ENCODE results near the gene FRMPD4.

The FRMPD4 gene

DNA sequence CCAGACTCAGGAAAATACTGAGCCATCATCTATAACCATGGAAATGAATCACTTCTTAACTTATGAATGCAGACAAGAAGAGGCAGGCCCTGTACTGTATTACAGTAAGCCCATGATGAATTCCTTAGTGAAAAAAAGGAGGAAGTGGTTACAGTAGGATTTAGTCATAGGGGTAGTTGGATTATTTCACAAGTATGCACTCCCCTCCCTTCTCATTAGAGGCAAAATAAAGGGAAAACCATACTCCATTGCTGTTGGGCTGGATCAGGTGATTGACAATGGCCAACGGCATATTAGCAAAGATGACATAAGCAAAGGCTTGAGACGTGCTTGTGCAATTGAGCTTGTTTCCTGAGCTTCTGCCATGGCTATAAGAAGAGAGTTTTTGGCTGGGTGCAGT, 471.8 kb downstream of the FRMPD4 start:
- Histone ChIP-seq H3K4me1 (ENCODE audit: control insufficient read depth, insufficient read depth, low read length, unreplicated experiment) (peaks cover 3% of the 10 kb centered on the region), H3K79me2 (ENCODE audit: control insufficient read depth, insufficient read depth, low read length, unreplicated experiment) (no peaks in the 10 kb centered on the region), H3K27me3 (ENCODE audit: insufficient read depth, low read length) (no peaks in the 10 kb centered on the region), H3K27ac (ENCODE audit: low read depth, low read length) (no peak overlapping the region), H2AFZ (ENCODE audit: low read length, unreplicated experiment) (no peak overlapping the region), H3K4me3 (ENCODE audit: low read depth, low read length) (no peak overlapping the region), H3K36me3 (ENCODE audit: insufficient read depth, low read length) (no peaks in the 10 kb centered on the region)

DNA sequence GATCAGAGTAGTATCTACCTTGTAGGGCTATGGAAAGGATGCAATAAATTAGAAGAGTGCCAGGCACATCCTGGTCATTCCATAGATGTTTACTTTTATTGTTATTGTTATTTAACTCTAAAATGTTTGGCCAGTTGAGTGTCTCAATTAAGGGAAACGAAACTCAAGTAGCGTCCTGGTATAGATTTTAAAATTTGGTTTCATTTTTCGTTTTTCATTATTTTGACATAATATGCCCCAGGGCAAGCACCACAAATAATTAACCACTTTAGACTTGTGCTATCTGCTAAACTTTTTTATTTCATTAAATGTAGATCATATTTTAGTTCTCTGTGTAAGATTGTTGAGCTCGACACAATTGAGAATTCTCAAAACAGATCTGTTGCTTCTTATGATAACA, 473.2 kb downstream of the FRMPD4 start:
- Histone ChIP-seq H3K27ac (ENCODE audit: low read depth, low read length) (no peak overlapping the region), H3K27me3 (ENCODE audit: insufficient read depth, low read length) (no peaks in the 10 kb centered on the region), H2AFZ (ENCODE audit: low read length, unreplicated experiment) (no peak overlapping the region), H3K4me3 (ENCODE audit: low read depth, low read length) (no peak overlapping the region), H3K36me3 (ENCODE audit: insufficient read depth, low read length) (no peaks in the 10 kb centered on the region), H3K4me1 (ENCODE audit: control insufficient read depth, insufficient read depth, low read length, unreplicated experiment) (peaks cover 3% of the 10 kb centered on the region), H3K79me2 (ENCODE audit: control insufficient read depth, insufficient read depth, low read length, unreplicated experiment) (no peaks in the 10 kb centered on the region)

DNA sequence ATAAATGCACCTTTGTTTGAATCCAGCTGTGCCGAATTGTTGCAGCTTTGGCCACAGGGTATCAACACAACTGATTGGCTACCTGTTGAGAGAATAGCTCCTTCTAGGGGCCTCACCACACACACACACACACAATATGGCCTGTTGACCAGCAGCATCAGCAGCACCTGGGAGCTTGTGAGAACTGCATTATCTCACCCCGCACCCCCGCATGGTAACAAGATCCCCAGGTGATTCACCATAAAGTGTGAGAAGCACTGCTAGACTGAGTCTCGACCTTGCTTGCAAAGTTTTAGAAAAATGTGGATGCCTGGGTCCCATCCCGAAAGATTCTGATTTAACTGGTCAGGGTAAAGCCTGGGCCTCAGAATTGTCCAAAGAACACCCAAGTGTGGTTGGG, 476.0 kb downstream of the FRMPD4 start:
- peaks cover 3% of the 10 kb centered on the region for H3K4me1 ChIP-seq (ENCODE audit: control insufficient read depth, insufficient read depth, low read length, unreplicated experiment)
- H3K79me2 ChIP-seq (ENCODE audit: control insufficient read depth, insufficient read depth, low read length, unreplicated experiment): no peaks in the 10 kb centered on the region
- no peaks in the 10 kb centered on the region for H3K27me3 ChIP-seq (ENCODE audit: insufficient read depth, low read length)
- H2AFZ ChIP-seq (ENCODE audit: low read length, unreplicated experiment): no peak overlapping the region
- H3K4me3 ChIP-seq (ENCODE audit: low read depth, low read length): no peak overlapping the region
- no peak overlapping the region for H3K27ac ChIP-seq (ENCODE audit: low read depth, low read length)
- H3K36me3 ChIP-seq (ENCODE audit: insufficient read depth, low read length): no peaks in the 10 kb centered on the region

DNA sequence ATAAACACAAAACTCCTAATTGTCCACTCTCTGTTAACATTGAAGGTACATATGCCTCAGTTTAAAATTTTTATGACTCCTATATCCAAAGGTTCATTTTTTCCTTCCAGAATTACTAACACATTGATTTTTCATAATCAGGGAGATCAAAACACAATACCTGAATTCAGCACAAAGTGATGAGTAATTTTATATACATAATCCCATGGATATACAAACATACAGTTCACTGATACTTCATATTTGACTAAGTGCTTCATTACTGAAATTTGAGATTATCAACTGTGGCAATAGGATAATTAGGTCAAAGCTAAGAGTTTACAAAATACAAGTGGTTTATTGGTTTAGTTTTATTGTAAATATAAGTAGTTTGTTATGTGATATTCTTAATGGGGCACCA, 476.8 kb downstream of the FRMPD4 start:
- Histone ChIP-seq H3K36me3 (ENCODE audit: insufficient read depth, low read length) (no peaks in the 10 kb centered on the region), H3K27me3 (ENCODE audit: insufficient read depth, low read length) (no peaks in the 10 kb centered on the region), H3K27ac (ENCODE audit: low read depth, low read length) (no peak overlapping the region), H3K4me3 (ENCODE audit: low read depth, low read length) (no peak overlapping the region), H3K4me1 (ENCODE audit: control insufficient read depth, insufficient read depth, low read length, unreplicated experiment) (no peaks in the 10 kb centered on the region), H2AFZ (ENCODE audit: low read length, unreplicated experiment) (no peak overlapping the region), H3K79me2 (ENCODE audit: control insufficient read depth, insufficient read depth, low read length, unreplicated experiment) (no peaks in the 10 kb centered on the region)

DNA sequence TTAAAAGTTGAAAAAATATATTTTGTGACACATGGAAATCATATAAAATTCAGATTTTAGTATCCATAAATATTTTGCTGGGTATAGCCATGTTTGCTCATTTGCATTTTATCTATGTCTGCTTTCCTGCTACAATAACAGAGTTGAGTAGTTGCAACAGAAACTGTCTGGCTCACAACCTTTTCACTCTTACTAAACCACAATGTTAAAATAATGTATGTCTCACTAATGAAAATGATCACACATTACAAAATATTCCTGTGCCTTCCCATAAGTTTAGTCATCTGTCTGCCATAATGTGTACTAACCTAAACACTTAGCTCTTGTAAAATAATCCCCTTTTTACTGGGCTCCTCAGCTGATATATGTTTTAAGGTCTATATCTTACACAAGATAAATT, 479.0 kb downstream of the FRMPD4 start:
- no peaks in the 10 kb centered on the region for H3K79me2 ChIP-seq (ENCODE audit: control insufficient read depth, insufficient read depth, low read length, unreplicated experiment)
- H3K27me3 ChIP-seq (ENCODE audit: insufficient read depth, low read length): no peaks in the 10 kb centered on the region
- H3K4me3 ChIP-seq (ENCODE audit: low read depth, low read length): no peak overlapping the region
- H2AFZ ChIP-seq (ENCODE audit: low read length, unreplicated experiment): no peak overlapping the region
- H3K36me3 ChIP-seq (ENCODE audit: insufficient read depth, low read length): no peaks in the 10 kb centered on the region
- H3K4me1 ChIP-seq (ENCODE audit: control insufficient read depth, insufficient read depth, low read length, unreplicated experiment): no peaks in the 10 kb centered on the region
- H3K27ac ChIP-seq (ENCODE audit: low read depth, low read length): no peak overlapping the region

DNA sequence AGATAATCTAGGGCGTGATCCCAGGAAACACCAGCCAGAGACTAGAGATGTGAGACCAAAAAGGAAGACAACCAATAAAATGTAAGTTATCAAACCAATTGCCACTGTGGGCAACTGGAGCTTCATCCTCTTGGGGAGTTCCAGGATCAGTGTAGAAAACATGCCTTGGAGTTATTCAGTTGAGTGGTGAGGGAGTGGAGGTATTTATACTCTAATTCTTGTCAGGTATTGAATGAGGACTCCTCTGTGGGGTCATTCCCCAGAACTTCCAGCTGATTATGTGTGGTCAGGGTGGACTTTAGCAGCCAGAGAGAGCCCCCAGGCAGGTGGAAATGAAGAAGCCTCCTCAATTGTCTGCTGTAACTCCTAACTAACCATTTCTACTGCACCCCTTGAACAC, 509.0 kb downstream of the FRMPD4 start:
- no peak overlapping the region for H3K27ac ChIP-seq (ENCODE audit: low read depth, low read length)
- no peak overlapping the region for H2AFZ ChIP-seq (ENCODE audit: low read length, unreplicated experiment)
- no peak overlapping the region for H3K4me3 ChIP-seq (ENCODE audit: low read depth, low read length)
- no peaks in the 10 kb centered on the region for H3K27me3 ChIP-seq (ENCODE audit: insufficient read depth, low read length)
- no peaks in the 10 kb centered on the region for H3K4me1 ChIP-seq (ENCODE audit: control insufficient read depth, insufficient read depth, low read length, unreplicated experiment)
- no peaks in the 10 kb centered on the region for H3K36me3 ChIP-seq (ENCODE audit: insufficient read depth, low read length)
- no peaks in the 10 kb centered on the region for H3K79me2 ChIP-seq (ENCODE audit: control insufficient read depth, insufficient read depth, low read length, unreplicated experiment)

DNA sequence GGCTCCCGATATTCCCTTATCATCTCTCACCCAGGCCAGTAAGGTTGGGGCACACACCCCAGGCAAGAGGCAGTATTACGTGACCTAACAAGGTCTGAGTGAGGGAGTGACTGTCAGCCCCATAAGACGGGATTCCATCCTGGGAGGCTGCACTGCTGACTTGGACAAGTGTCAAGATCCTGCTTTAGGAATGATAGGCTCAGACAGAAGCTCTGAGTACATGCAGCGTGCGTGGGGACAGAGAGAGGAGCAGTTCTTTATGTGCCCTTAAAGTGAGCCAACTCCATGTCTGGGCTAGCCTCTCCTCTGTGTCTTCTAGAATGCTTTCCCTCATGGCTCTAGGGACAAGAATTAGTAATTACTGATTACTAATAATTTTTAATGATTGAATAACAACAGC, 510.7 kb downstream of the FRMPD4 start:
- H3K27me3 ChIP-seq (ENCODE audit: insufficient read depth, low read length): no peaks in the 10 kb centered on the region
- no peak overlapping the region for H3K27ac ChIP-seq (ENCODE audit: low read depth, low read length)
- no peak overlapping the region for H3K4me3 ChIP-seq (ENCODE audit: low read depth, low read length)
- H3K36me3 ChIP-seq (ENCODE audit: insufficient read depth, low read length): no peaks in the 10 kb centered on the region
- H2AFZ ChIP-seq (ENCODE audit: low read length, unreplicated experiment): no peak overlapping the region
- H3K4me1 ChIP-seq (ENCODE audit: control insufficient read depth, insufficient read depth, low read length, unreplicated experiment): no peaks in the 10 kb centered on the region
- H3K79me2 ChIP-seq (ENCODE audit: control insufficient read depth, insufficient read depth, low read length, unreplicated experiment): no peaks in the 10 kb centered on the region

DNA sequence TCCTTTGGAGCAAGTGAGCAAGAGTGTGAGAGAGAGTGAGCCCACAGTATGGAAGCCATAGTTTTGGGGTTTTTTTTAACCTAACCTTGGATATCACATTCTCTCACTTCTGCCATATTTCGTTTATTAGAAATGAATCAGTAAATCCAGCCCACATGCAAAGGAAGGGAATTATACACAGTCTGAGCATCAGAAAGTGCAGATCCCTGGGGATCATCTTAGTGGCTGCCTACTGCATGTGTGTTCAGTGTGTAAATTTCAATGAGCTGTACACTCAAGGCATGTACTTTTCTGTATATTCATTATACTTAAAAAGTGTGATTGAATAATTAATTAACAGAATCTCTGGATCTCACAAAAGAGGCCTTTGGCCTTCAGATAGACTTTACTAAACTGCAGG, 519.2 kb downstream of the FRMPD4 start:
- H2AFZ ChIP-seq (ENCODE audit: low read length, unreplicated experiment): no peak overlapping the region
- H3K79me2 ChIP-seq (ENCODE audit: control insufficient read depth, insufficient read depth, low read length, unreplicated experiment): no peaks in the 10 kb centered on the region
- no peak overlapping the region for H3K4me3 ChIP-seq (ENCODE audit: low read depth, low read length)
- no peak overlapping the region for H3K27ac ChIP-seq (ENCODE audit: low read depth, low read length)
- no peaks in the 10 kb centered on the region for H3K36me3 ChIP-seq (ENCODE audit: insufficient read depth, low read length)
- no peaks in the 10 kb centered on the region for H3K4me1 ChIP-seq (ENCODE audit: control insufficient read depth, insufficient read depth, low read length, unreplicated experiment)
- no peaks in the 10 kb centered on the region for H3K27me3 ChIP-seq (ENCODE audit: insufficient read depth, low read length)

DNA sequence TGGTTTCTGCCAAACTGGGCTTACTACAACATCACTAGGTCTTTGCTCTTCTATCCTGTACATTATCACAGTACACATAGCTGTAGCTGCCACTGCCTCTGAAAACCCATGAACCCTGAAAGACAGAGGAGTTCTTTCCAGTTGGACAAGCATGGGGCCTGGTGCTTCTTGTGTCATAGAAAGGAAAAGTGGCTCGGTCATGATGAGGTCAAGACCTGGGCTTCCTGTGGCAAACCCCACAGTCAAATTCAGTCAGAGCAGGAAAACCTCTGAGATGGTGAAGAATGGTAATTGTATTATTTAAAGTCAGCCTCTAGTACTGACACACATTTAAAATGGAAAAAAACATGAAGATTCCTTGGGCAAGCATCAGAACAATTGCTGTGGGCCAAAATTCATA, 519.6 kb downstream of the FRMPD4 start:
- Histone ChIP-seq H3K27me3 (ENCODE audit: insufficient read depth, low read length) (no peaks in the 10 kb centered on the region), H3K4me1 (ENCODE audit: control insufficient read depth, insufficient read depth, low read length, unreplicated experiment) (no peaks in the 10 kb centered on the region), H3K27ac (ENCODE audit: low read depth, low read length) (no peak overlapping the region), H2AFZ (ENCODE audit: low read length, unreplicated experiment) (no peak overlapping the region), H3K4me3 (ENCODE audit: low read depth, low read length) (no peak overlapping the region), H3K79me2 (ENCODE audit: control insufficient read depth, insufficient read depth, low read length, unreplicated experiment) (no peaks in the 10 kb centered on the region), H3K36me3 (ENCODE audit: insufficient read depth, low read length) (no peaks in the 10 kb centered on the region)

DNA sequence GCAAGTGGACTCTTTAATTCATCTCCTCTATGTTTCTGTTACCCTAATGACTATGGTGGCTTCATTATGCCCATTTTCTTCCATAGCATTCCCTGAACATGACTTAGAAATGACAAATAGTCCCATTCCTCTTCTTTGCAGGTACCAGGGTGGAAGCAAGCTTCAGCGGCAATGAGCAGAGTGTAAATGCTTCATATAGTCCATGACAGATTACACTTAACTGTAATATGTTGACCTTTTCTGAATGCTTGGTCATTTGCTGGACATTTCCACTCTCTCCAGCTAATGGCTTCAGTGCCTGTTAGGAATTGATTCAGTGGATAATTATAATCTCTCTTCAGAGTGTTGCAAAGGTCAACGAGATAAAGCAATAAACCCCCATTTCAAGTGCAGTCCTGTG, 523.2 kb downstream of the FRMPD4 start:
- Histone ChIP-seq H3K4me3 (ENCODE audit: low read depth, low read length) (no peak overlapping the region), H3K4me1 (ENCODE audit: control insufficient read depth, insufficient read depth, low read length, unreplicated experiment) (no peaks in the 10 kb centered on the region), H3K79me2 (ENCODE audit: control insufficient read depth, insufficient read depth, low read length, unreplicated experiment) (no peaks in the 10 kb centered on the region), H2AFZ (ENCODE audit: low read length, unreplicated experiment) (no peak overlapping the region), H3K27ac (ENCODE audit: low read depth, low read length) (no peak overlapping the region), H3K27me3 (ENCODE audit: insufficient read depth, low read length) (no peaks in the 10 kb centered on the region), H3K36me3 (ENCODE audit: insufficient read depth, low read length) (no peaks in the 10 kb centered on the region)

DNA sequence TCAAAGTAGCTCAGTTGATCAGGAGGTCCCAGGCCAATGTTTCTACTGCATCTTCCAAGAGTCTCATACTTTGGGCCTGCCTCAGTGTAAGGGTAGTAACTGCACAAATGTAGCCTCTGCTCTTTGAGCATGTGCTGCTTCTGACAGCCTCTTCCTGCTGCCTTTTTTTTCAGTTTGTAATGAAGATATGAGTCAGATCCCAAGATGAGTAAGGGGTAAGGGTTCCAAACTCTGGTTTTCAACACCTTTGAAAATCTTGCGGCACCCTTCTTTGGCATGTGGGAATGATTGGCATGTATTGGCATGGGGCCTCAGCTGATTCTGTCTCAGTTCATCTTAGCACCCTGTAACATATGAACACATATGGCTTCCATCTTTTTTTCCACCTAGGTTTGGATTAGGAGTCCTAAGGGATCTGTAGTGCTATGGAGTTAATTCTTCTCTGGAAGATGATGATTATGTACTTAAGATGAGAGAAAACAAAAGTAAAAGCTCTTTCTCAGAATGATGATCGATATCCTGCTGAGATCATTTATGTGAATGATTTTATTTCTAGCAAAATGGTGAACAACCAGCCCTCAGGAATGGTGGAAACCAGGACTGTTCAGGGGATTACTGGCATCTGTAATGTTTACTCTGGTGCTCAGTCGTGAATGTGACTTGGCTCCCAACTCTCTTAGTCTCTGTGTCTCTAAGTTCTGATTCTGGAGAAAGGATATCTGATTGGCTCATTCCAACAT, 534.3 kb downstream of the FRMPD4 start:
- Histone ChIP-seq H3K4me1 (ENCODE audit: control insufficient read depth, insufficient read depth, low read length, unreplicated experiment) (no peaks in the 10 kb centered on the region), H3K4me3 (ENCODE audit: low read depth, low read length) (no peak overlapping the region), H3K36me3 (ENCODE audit: insufficient read depth, low read length) (no peaks in the 10 kb centered on the region), H2AFZ (ENCODE audit: low read length, unreplicated experiment) (no peak overlapping the region), H3K27me3 (ENCODE audit: insufficient read depth, low read length) (no peaks in the 10 kb centered on the region), H3K27ac (ENCODE audit: low read depth, low read length) (no peak overlapping the region), H3K79me2 (ENCODE audit: control insufficient read depth, insufficient read depth, low read length, unreplicated experiment) (no peaks in the 10 kb centered on the region)
